SJCRH30 (cell line): Measurements from ENCODE around the gene CCDC70. TPM values are rescaled to one million over a fixed set of nuclear protein-coding genes. Genes with fewer than 3 reads are reported as not detected.

Experiments
- DNase-seq, 2 experiments: peaks; one replicate each; pipeline ENCODE4 v3.0.0-alpha.2; 2015 to 2020
- H3K27ac ChIP-seq: fragments of 250-450 bp; sonication (Bioruptor Pico); 2 replicates; pipeline ENCODE4 v1.5.1; 2020; ENCODE audit warnings: mild to moderate bottlenecking, moderate library complexity
- H3K27me3 ChIP-seq: fragments of 250-450 bp; sonication (Bioruptor Pico); 2 replicates; pipeline ENCODE4 v1.5.1; 2020; ENCODE audit warnings: mild to moderate bottlenecking, moderate library complexity
- H3K36me3 ChIP-seq: fragments of 250-450 bp; sonication (Bioruptor Pico); 2 replicates; pipeline ENCODE4 v1.5.1; 2020; ENCODE audit warnings: mild to moderate bottlenecking, moderate library complexity
- H3K4me1 ChIP-seq: fragments of 250-450 bp; sonication (Bioruptor Pico); 2 replicates; pipeline ENCODE4 v1.5.1; 2020; ENCODE audit warnings: mild to moderate bottlenecking, moderate library complexity
- H3K4me3 ChIP-seq: fragments of 250-450 bp; sonication (Bioruptor Pico); 2 replicates; pipeline ENCODE4 v1.5.1; 2020; ENCODE audit warnings: mild to moderate bottlenecking, moderate library complexity
- H3K9me3 ChIP-seq: fragments of 250-450 bp; sonication (Bioruptor Pico); replicated peaks from 2 replicates; pipeline ENCODE4 v1.5.1; 2020; ENCODE audit warnings: mild to moderate bottlenecking, moderate library complexity
- total RNA-seq: library from RNA; depleted of rRNA; stranded (reverse); fragments of >200 nt; shearing (Covaris generic); gene quantifications from 2 replicates; pipeline ENCODE4 v1.2.3, GENCODE V29; 2014; rRNA removed

Gene CCDC70
- total RNA-seq = not detected in 2 replicates

GRCh38 chr13:51861723-51862300, at the start of gene CCDC70:
TSS of gene CCDC70 (plus strand) at chr13:51861969. CDS start at chr13:51865412, 3,443 bp downstream.
- no peaks in the 10 kb centered on the region for H3K9me3 ChIP-seq
- no peak within 1 kb of the TSS for H3K27ac ChIP-seq
- H3K4me3 ChIP-seq = no peak within 1 kb of the TSS
- H3K36me3 ChIP-seq = no peaks in the 10 kb centered on the region
- DNase-seq = no peak
- no peaks in the 10 kb centered on the region for H3K4me1 ChIP-seq
- no peaks in the 10 kb centered on the region for H3K27me3 ChIP-seq

GRCh38 chr13:51814071-51814470, 47.7 kb upstream of the CCDC70 start:
- no peak for DNase-seq
- Histone ChIP-seq H3K36me3 (no peaks in the 10 kb centered on the region), H3K4me3 (no peak overlapping the region), H3K27ac (no peak overlapping the region), H3K4me1 (no peaks in the 10 kb centered on the region), H3K27me3 (no peaks in the 10 kb centered on the region), H3K9me3 (no peaks in the 10 kb centered on the region)

DNA sequence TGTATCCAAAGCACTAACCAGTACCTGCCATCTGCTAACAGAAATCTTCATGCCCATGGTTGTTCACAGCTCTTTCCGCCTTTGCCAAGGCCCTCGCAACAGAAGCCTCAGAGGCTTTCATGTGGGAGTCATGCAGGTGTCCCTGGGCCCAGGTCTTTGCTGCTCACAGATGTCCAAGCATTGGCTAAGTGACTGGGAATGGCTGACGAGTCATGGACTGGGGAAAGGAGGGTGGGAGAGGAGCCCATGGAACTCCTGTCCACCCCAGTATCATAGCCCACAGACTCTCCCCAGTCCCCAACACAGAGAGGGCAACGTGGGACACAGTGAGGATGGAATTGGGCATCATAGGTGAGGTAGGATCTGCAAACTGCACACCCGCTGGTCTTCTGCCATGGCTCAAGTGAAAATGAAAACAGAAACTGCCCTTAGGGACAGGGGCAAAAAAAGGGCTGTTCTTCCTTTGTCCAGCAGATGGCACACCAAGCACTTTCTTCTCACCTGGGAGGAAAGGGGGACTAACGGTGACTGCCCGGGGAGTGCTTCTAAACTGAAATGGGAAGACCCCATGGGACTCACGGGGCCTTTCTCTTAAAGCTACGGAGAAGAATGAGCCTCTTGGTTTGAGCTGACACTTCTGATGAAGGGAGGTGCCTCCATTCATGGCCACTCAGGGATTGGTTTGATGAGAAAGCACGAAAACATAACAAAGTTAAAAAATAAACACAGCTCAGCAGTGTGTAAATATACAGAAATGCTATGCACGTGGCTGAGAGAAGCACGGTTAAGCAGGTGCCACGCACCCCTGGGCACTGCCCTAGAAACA, 46.7 kb upstream of the CCDC70 start:
- H3K27ac ChIP-seq = no peak overlapping the region
- H3K9me3 ChIP-seq = no peaks in the 10 kb centered on the region
- H3K4me1 ChIP-seq = no peaks in the 10 kb centered on the region
- H3K27me3 ChIP-seq = no peaks in the 10 kb centered on the region
- H3K4me3 ChIP-seq = 0 out of 2 replicates have a peak overlapping the region, but pooled peaks have one; percentile 5
- H3K36me3 ChIP-seq = no peaks in the 10 kb centered on the region
- peak; percentile 56 to 86 for DNase-seq

- no peaks in the 10 kb centered on the region for H3K4me1 ChIP-seq
- no peaks in the 10 kb centered on the region for H3K27me3 ChIP-seq
- no peak overlapping the region for H3K27ac ChIP-seq
- DNase-seq = no peak
- no peak overlapping the region for H3K4me3 ChIP-seq
- no peaks in the 10 kb centered on the region for H3K36me3 ChIP-seq
- no peaks in the 10 kb centered on the region for H3K9me3 ChIP-seq
Measured at GRCh38 chr13:51815848-51816247, 45.9 kb upstream of the CCDC70 start.

DNA sequence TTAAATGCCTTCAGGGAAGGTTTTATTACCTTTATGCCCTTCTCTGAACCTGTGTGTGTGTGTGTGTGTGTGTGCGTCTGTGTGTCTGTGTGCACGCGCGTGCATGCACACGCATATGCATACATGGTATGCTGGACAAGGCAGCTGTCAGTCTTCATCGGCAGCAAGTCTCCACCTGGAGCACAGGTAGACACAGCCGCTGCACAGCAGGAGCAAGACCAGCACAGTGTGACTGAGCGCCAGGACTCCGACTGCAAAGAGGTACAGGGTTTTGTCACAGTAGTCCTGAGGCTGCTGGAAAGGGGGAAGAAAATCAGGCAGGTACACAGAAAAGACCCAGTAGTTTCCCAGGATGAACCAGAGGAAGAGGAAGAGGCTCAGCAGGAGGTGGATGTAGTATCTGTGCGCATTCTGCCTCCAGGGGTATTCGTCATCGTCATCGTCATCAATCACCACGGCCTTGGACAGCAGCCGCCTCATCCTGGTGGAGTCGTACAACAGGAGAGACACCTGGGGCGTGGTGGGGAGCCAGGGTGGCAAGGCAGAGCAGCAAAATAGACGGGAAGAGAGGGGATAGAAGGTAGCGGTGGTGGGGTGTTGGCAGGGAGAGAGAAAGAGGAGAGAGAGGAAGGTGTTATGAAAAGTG, 45.0 kb upstream of the CCDC70 start:
- no peaks in the 10 kb centered on the region for H3K36me3 ChIP-seq
- H3K4me1 ChIP-seq = no peaks in the 10 kb centered on the region
- DNase-seq = no peak
- H3K27ac ChIP-seq = no peak overlapping the region
- H3K9me3 ChIP-seq = no peaks in the 10 kb centered on the region
- H3K4me3 ChIP-seq = no peak overlapping the region
- no peaks in the 10 kb centered on the region for H3K27me3 ChIP-seq

GRCh38 chr13:51817717-51818116, 44.1 kb upstream of the CCDC70 start:
- no peaks in the 10 kb centered on the region for H3K27me3 ChIP-seq
- H3K36me3 ChIP-seq = no peaks in the 10 kb centered on the region
- no peak overlapping the region for H3K27ac ChIP-seq

DNA sequence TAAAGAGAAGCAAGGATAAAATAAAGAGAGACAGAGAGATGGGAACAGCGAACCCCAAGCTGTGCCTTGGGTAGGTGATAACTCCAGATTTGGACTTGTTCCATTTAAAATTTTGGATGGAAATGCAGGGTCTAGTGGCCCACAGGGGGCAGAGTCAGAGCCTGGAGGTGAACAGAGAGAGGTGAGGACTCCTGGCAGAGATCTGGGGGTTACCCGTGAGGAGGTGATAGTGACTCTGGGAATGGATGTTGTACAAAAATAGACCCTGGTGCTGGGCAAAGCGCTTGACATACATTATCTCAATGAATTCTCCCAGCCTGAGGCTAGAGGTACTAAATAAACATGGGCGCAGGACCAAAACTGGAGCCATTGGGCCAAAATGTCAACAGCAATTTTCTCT, 43.5 kb upstream of the CCDC70 start:
- no peaks in the 10 kb centered on the region for H3K27me3 ChIP-seq
- DNase-seq = no peak

More at GRCh38 chr13:51817717-51818116, 44.1 kb upstream of the CCDC70 start:
- no peak for DNase-seq
- Histone ChIP-seq H3K9me3 (no peaks in the 10 kb centered on the region), H3K4me1 (no peaks in the 10 kb centered on the region), H3K4me3 (no peak overlapping the region)

DNA sequence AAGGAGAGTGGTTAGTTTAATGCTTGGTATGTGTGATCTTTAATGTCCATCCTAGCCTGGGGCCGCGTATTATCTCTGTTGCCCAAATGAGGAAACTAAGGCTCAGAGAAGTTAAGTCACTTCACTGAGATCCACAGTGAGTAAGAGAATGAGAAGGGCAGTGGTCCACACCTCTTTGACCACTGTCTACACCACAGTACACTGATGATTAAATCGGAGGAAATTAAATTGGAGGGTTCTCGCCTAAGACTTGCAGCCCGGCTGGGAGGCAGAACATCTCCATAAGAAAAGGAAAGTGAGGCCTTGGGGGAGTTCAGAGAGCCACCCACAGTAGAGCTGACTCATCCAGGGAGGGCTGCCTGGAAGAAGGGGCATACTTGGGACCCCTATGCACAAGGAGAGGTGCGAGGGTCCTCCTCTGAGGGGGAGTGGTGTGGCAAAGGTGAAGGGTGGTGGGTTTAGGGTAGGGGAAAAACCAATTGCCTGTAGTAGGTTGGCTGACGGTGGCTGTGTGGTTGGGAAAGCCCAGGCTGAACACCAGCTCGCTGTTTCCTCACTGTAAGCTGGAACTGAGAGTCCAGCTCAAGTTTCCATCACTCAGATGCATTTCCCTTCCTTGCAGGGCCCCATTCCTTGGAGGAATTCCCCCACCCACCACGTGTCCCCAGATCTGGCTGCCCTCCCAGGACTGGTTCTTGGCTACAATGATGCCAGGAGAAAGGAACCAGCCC, 42.8 kb upstream of the CCDC70 start:
- no peak overlapping the region for H3K27ac ChIP-seq
- no peaks in the 10 kb centered on the region for H3K36me3 ChIP-seq
- H3K4me3 ChIP-seq = no peak overlapping the region
- no peaks in the 10 kb centered on the region for H3K27me3 ChIP-seq
- H3K4me1 ChIP-seq = no peaks in the 10 kb centered on the region
- DNase-seq = no peak
- no peaks in the 10 kb centered on the region for H3K9me3 ChIP-seq

More for the DNA sequence above, 43.5 kb upstream of the CCDC70 start:
- Histone ChIP-seq H3K27ac (no peak overlapping the region), H3K36me3 (no peaks in the 10 kb centered on the region), H3K9me3 (no peaks in the 10 kb centered on the region), H3K4me3 (no peak overlapping the region), H3K4me1 (no peaks in the 10 kb centered on the region)

DNA sequence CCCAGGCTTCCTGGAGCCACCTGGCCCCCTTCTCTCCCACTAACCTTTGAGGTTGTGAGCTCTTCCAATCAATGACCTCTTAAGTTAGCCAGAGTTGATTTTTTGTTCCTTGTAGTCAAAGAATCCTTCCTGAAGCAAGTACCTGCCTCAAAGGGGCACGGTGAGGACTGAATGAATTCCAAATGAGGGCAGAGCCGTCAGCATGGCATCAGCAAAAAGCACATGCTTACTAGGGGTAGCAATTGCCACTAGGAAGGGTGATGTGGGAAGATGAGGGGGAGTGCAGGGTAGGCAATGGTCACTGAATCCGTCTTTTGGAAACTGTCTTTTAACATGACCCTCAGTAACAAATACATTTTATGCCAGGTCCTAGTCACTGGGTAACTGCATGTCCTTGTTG, 42.2 kb upstream of the CCDC70 start:
- DNase-seq = no peak
- Histone ChIP-seq H3K27me3 (no peaks in the 10 kb centered on the region), H3K4me1 (no peaks in the 10 kb centered on the region)

GRCh38 chr13:51820016-51820597, 41.7 kb upstream of the CCDC70 start:
- Histone ChIP-seq H3K4me1 (no peaks in the 10 kb centered on the region), H3K9me3 (no peaks in the 10 kb centered on the region), H3K27me3 (no peaks in the 10 kb centered on the region)

More for the DNA sequence above, 42.2 kb upstream of the CCDC70 start:
- no peaks in the 10 kb centered on the region for H3K9me3 ChIP-seq
- no peaks in the 10 kb centered on the region for H3K36me3 ChIP-seq
- no peak overlapping the region for H3K4me3 ChIP-seq
- no peak overlapping the region for H3K27ac ChIP-seq

DNA sequence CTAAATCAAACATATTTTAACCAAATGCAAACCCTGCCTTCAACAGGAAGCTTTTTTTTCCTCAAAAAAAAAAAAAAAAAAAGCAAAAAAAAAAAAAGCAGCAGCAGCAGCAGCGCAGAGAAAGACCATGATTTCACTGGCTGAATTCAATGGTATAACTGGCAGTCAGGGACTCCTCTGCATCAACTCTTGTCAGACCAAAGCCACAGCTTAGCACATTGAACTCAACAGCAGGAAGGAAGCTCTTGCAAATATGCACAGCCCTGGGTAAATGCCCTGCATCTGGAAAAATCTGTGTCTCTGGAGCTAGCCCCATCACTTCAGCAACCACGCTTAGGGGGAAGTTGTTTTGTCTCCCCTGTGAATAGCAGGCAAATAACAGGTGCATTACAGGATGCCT, 40.2 kb upstream of the CCDC70 start:
- H3K27me3 ChIP-seq = no peaks in the 10 kb centered on the region
- DNase-seq = no peak
- no peaks in the 10 kb centered on the region for H3K4me1 ChIP-seq
- H3K4me3 ChIP-seq = no peak overlapping the region
- no peaks in the 10 kb centered on the region for H3K36me3 ChIP-seq
- no peaks in the 10 kb centered on the region for H3K9me3 ChIP-seq
- H3K27ac ChIP-seq = no peak overlapping the region

More at GRCh38 chr13:51820016-51820597, 41.7 kb upstream of the CCDC70 start:
- no peak for DNase-seq
- no peaks in the 10 kb centered on the region for H3K36me3 ChIP-seq
- no peak overlapping the region for H3K4me3 ChIP-seq
- H3K27ac ChIP-seq = no peak overlapping the region

- Histone ChIP-seq H3K27ac (no peak overlapping the region), H3K4me1 (no peaks in the 10 kb centered on the region), H3K9me3 (no peaks in the 10 kb centered on the region), H3K36me3 (no peaks in the 10 kb centered on the region), H3K4me3 (no peak overlapping the region), H3K27me3 (no peaks in the 10 kb centered on the region)
- no peak for DNase-seq
Measured at GRCh38 chr13:51822106-51822815, 39.5 kb upstream of the CCDC70 start.

DNA sequence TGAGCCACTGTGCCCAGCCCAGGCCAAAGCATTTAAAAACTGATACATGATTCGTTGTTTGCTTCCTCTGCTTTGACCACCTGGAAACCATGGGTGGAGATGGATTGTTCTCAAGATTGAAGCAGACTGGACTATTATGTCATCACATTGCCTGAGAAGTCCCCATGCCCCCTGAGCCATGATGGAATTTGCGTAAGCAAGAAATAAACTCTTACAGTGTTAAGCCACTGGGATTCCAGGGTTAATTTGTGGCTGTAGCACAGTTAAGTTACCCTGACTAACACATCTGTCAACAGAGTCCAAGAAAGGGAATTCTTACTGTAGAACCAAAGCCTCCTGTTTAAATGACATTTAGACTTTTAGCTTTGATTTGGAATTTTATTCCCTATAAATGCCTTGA, 38.4 kb upstream of the CCDC70 start:
- H3K27ac ChIP-seq = no peak overlapping the region
- H3K36me3 ChIP-seq = no peaks in the 10 kb centered on the region
- DNase-seq = no peak
- H3K4me1 ChIP-seq = no peaks in the 10 kb centered on the region
- no peaks in the 10 kb centered on the region for H3K9me3 ChIP-seq
- no peaks in the 10 kb centered on the region for H3K27me3 ChIP-seq
- no peak overlapping the region for H3K4me3 ChIP-seq

DNA sequence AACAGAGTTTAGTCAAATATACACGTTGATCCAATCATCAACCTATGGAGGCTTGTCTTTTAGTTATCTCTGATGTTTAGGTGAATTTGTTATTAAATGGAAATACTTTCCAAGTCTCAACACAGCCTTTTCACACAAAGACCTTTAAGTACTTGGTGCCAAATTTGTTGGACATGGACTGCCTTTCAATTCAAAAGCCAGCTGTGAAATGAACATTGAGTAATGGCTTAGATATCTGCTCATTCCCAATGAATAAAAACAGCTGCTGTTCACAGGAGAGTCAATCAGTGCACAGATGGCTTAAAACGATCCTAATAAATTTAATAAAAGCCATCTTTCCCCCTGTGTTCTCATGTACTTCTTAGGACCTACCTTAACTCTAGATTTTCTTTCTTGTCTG, 37.9 kb upstream of the CCDC70 start:
- Histone ChIP-seq H3K4me1 (no peaks in the 10 kb centered on the region), H3K27ac (no peak overlapping the region), H3K36me3 (no peaks in the 10 kb centered on the region), H3K27me3 (no peaks in the 10 kb centered on the region), H3K4me3 (no peak overlapping the region), H3K9me3 (no peaks in the 10 kb centered on the region)
- DNase-seq = no peak
